ENCODE data around the gene ABCA10.

- TF ChIP-seq, protein P1, sequence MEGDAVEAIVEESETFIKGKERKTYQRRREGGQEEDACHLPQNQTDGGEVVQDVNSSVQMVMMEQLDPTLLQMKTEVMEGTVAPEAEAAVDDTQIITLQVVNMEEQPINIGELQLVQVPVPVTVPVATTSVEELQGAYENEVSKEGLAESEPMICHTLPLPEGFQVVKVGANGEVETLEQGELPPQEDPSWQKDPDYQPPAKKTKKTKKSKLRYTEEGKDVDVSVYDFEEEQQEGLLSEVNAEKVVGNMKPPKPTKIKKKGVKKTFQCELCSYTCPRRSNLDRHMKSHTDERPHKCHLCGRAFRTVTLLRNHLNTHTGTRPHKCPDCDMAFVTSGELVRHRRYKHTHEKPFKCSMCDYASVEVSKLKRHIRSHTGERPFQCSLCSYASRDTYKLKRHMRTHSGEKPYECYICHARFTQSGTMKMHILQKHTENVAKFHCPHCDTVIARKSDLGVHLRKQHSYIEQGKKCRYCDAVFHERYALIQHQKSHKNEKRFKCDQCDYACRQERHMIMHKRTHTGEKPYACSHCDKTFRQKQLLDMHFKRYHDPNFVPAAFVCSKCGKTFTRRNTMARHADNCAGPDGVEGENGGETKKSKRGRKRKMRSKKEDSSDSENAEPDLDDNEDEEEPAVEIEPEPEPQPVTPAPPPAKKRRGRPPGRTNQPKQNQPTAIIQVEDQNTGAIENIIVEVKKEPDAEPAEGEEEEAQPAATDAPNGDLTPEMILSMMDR (IDR thresholded peaks at IDR 0.05; ENCODE audit: low read length) = no peak
- no peak for TF ChIP-seq EZH2 (IDR thresholded peaks at IDR 0.05; ENCODE audit: borderline replicate concordance, low read length)
Measured at GRCh38 chr17:69150333-69150732, 78.3 kb downstream of the ABCA10 start.

Measured in OCI-LY1 (cell line).